ENCODE measurements around the gene ATG2B.

DNA sequence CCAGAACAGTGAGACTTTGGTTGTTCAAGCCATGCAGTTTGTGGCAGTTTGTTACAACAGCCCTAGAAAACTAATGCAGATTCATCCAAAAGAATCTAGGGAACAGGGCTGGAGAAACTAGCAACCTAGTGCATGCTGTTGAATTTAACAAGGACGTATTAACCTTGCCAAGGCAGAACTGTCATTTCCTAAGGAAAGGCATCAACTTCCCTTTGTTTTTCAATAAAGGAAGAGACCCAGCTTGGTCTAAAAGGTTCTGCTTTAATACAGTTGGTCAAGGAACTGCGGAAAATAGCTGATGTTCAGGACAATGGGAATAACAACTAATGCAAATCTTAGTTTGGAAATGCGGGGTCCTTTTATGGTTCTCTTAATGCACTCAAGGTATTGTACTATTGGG is 40.3 kb upstream of the ATG2B start:
- TF ChIP-seq, protein P1, sequence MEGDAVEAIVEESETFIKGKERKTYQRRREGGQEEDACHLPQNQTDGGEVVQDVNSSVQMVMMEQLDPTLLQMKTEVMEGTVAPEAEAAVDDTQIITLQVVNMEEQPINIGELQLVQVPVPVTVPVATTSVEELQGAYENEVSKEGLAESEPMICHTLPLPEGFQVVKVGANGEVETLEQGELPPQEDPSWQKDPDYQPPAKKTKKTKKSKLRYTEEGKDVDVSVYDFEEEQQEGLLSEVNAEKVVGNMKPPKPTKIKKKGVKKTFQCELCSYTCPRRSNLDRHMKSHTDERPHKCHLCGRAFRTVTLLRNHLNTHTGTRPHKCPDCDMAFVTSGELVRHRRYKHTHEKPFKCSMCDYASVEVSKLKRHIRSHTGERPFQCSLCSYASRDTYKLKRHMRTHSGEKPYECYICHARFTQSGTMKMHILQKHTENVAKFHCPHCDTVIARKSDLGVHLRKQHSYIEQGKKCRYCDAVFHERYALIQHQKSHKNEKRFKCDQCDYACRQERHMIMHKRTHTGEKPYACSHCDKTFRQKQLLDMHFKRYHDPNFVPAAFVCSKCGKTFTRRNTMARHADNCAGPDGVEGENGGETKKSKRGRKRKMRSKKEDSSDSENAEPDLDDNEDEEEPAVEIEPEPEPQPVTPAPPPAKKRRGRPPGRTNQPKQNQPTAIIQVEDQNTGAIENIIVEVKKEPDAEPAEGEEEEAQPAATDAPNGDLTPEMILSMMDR (IDR thresholded peaks at IDR 0.05), result no peak
- no peak for TF ChIP-seq EZH2 (IDR thresholded peaks at IDR 0.05; ENCODE audit: borderline replicate concordance, insufficient read depth, low read depth, low read length, poor library complexity, severe bottlenecking)
